K562 (cell line): ENCODE results near the gene UROD. TPM values are rescaled to one million over a fixed set of nuclear protein-coding genes. Genes with fewer than 3 reads are reported as not detected.

Experiments used
- C11orf30 ChIP-seq: fragments of 450-650 bp; IDR thresholded peaks from 2 replicates; pipeline ENCODE4 v1.6.1; 2016; ENCODE audit warnings: low read depth, mild to moderate bottlenecking
- ETV6 ChIP-seq, 3 experiments: fragments of 150-350 bp in 1 of 3; sonication (generic) in 1 of 3; formaldehyde crosslinking in 1 of 3; IDR thresholded peaks; 2 replicates each; pipeline versions ENCODE4 v1.6.1 to v1.8.0; 2014 to 2022; ENCODE audit warnings: borderline replicate concordance in 2 of 3, low read depth in 2 of 3, antibody characterized with exemption in 1 of 3, low read length in 1 of 3, mild to moderate bottlenecking in 1 of 3, missing genetic modification reagents in 1 of 3
- PML ChIP-seq: IDR thresholded peaks from 2 replicates; pipeline ENCODE4 v1.6.1; 2012; ENCODE audit warnings: low read length, inconsistent platforms
- RREB1 ChIP-seq: fragments of 250-450 bp; sonication (Bioruptor Pico); IDR thresholded peaks from 2 replicates; pipeline ENCODE4 v1.4.0; 2020
- ZMIZ1 ChIP-seq, 2 experiments: fragments of 150-350 bp in 1 of 2; IDR thresholded peaks; 2 replicates each; pipeline ENCODE4 v1.6.1; 2012 to 2016; ENCODE audit warnings: low read depth in 2 of 2, low read length in 2 of 2, mild to moderate bottlenecking in 1 of 2, moderate library complexity in 1 of 2
- polyA plus RNA-seq, 8 experiments: library from polyadenylated mRNA; depleted of rRNA in 4 of 8; stranded (reverse) in 5 of 8; unstranded in 3 of 8; fragments of >200 nt; fragmentation: Nextera tagmentation in 2 of 8; fragmentation: Illumina TruSeq in 1 of 8; extraction: Ambion mirVana in 2 of 8; extraction: Trizol in 1 of 8; gene quantifications; 2 replicates each; pipeline versions ENCODE4 v1.2.1 to v1.2.3, GENCODE V29; 2011 to 2014; ENCODE audit warnings: inconsistent platforms in 1 of 8, missing spikeins in 1 of 8
- total RNA-seq, 7 experiments: library from RNA; depleted of rRNA in 6 of 7; stranded (reverse); fragments of >200 nt in 6 of 7; fragmentation: Illumina TruSeq in 2 of 7; extraction: Trizol in 2 of 7; gene quantifications; 2 replicates each; pipeline versions ENCODE4 v1.2.1 to v1.2.3, GENCODE V29; 2011 to 2021; ENCODE audit warnings: low replicate concordance in 1 of 7
- TF ChIP-seq, protein P1 (sequence below), 2 experiments: IDR thresholded peaks; 2 replicates each; pipeline ENCODE4 v1.6.1; 2011; ENCODE audit warnings: borderline replicate concordance in 1 of 2, control low read depth in 1 of 2, low read depth in 1 of 2, low read length in 1 of 2, mild to moderate bottlenecking in 1 of 2, mixed read lengths in 1 of 2, moderate library complexity in 1 of 2; ENCODE audit not compliant: insufficient read depth in 1 of 2, insufficient read length in 1 of 2, poor library complexity in 1 of 2, severe bottlenecking in 1 of 2; ENCODE audit errors: extremely low read depth in 1 of 2

The UROD gene
- total and polyA plus RNA-seq, 9 of the 15 experiments (the other 6 are each of a cell fraction or from before 2014, with no cell fraction given), result 533 to 2,933 (median 1,100) TPM

DNA sequence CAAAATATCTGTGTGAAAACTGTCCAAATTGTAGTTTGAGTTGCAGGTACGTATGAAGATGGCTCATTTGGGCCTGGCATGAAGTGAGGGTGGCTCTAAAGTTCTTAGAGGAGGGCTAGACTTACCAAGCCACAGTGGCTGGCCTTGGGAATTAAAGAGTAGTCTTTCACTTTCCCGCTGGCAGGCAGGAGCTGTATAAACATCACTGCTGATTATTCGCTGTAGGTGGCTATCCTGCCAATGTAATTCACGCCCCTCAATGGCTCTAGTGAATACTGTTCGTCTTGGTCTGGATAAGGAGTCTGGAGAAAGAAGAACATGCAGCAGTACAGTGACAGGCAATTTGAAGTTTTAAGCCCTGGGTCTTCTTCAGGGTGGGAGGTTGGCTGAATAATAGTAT, 31.0 kb downstream of the UROD start (continued):
- TF ChIP-seq ZMIZ1 (IDR thresholded peaks at IDR 0.05; ENCODE audit: low read depth in 2 of 2, low read length in 2 of 2), result no peak
- no peak for TF ChIP-seq RREB1 (CRISPR knock-in tag)
- TF ChIP-seq C11orf30, result no peak
- no peak for TF ChIP-seq ETV6 (IDR thresholded peaks at IDR 0.05; ENCODE audit: borderline replicate concordance in 1 of 2, low read depth in 2 of 2, low read length in 1 of 2)
- TF ChIP-seq ETV6 (CRISPR knock-in tag; IDR thresholded peaks at IDR 0.05; ENCODE audit: borderline replicate concordance), result no peak
- TF ChIP-seq PML, result no peak
- TF ChIP-seq, protein P1, sequence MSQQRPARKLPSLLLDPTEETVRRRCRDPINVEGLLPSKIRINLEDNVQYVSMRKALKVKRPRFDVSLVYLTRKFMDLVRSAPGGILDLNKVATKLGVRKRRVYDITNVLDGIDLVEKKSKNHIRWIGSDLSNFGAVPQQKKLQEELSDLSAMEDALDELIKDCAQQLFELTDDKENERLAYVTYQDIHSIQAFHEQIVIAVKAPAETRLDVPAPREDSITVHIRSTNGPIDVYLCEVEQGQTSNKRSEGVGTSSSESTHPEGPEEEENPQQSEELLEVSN (IDR thresholded peaks at IDR 0.05; ENCODE audit: borderline replicate concordance in 1 of 2, extremely low read depth in 1 of 2, insufficient read depth in 1 of 2, insufficient read length in 1 of 2, low read depth in 1 of 2, low read length in 1 of 2, poor library complexity in 1 of 2, severe bottlenecking in 1 of 2), result no peak
